ENCODE measurements around the gene IL1RAPL1.

DNA sequence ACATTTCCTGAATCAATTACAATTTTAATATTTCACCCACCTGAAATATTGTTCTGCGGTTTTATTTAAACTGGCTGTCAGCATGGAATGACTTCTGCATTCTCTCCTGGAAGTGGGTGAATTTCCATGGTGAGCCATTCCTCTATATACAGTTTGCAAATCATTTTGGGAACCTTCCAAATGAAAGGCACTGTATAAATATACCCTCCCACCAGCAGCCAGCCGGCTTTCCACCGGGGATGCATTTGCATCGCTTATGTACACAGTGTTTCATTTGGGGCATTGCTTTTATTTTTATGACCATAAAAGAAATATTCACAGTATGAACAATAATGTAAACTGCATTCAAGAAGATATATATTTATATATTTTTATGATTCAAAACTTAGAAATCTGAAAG, 4.7 kb upstream of the IL1RAPL1 start:
- TF ChIP-seq, protein P1, sequence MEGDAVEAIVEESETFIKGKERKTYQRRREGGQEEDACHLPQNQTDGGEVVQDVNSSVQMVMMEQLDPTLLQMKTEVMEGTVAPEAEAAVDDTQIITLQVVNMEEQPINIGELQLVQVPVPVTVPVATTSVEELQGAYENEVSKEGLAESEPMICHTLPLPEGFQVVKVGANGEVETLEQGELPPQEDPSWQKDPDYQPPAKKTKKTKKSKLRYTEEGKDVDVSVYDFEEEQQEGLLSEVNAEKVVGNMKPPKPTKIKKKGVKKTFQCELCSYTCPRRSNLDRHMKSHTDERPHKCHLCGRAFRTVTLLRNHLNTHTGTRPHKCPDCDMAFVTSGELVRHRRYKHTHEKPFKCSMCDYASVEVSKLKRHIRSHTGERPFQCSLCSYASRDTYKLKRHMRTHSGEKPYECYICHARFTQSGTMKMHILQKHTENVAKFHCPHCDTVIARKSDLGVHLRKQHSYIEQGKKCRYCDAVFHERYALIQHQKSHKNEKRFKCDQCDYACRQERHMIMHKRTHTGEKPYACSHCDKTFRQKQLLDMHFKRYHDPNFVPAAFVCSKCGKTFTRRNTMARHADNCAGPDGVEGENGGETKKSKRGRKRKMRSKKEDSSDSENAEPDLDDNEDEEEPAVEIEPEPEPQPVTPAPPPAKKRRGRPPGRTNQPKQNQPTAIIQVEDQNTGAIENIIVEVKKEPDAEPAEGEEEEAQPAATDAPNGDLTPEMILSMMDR (conservative IDR thresholded peaks at IDR 0.05 in 1 of 2, IDR thresholded peaks at IDR 0.05 in 1 of 2; ENCODE audit: low read depth in 1 of 2, low read length in 2 of 2), result no peak
- TF ChIP-seq EZH2 (IDR thresholded peaks at IDR 0.05; ENCODE audit: low read length, missing control alignments), result no peak

Measured in fibroblast of lung (primary cell).